NCI-H748 treated with DMSO at 0.1 percent for 48 hours (cell line): ENCODE results near the gene CENPV.
"Not testable (repeated sequence)": the region's sequence is repeated elsewhere in the genome, so short reads cannot be mapped to it uniquely, and the experiment has no call there.

ENCODE experiments used
- DNase-seq: peaks from one replicate; lab custom pipeline; 2025; lab: John Stamatoyannopoulos, UW

Gene CENPV

GRCh38 chr17:16313139-16314090, 39.9 kb downstream of the CENPV start:
- DNase-seq, result no peak

DNA sequence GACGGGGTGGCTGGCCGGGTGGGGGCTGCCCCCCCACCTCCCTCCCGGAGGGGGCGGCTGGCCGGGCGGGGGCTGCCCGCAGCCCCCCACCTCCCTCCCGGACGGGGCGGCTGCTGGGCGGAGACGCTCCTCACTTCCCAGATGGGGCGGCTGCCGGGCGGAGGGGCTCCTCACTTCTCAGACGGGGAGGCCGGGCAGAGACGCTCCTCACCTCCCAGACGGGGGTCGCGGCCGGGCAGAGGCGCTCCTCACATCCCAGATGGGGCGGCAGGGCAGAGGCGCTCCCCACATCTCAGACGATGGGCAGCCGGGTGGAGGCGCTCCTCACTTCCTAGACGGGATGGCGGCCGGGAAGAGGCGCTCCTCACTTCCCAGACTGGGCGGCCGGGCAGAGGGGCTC, 41.2 kb downstream of the CENPV start:
- not testable (repeated sequence) for DNase-seq

GRCh38 chr17:16306211-16306610, 47.1 kb downstream of the CENPV start:
- no peak for DNase-seq

DNA sequence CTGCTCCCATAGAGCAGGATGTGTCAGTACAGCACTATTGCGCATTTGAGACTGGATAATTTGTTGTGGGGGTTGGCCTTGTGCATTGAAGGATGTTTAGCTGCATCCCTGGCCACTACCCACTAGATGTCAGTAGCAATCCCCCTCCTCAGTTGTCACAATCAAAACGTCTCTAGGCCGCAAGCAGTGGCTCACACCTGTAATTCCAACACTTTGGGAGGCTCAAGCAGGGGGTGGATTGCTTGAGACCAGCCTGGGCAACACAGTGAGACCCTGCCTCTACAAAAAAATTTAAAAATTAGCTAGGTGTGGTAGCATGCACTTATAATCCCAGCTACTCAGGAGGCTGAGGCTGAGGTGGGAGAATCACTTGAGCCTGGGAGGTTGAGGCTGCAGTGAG, 48.4 kb downstream of the CENPV start:
- peak; percentile 27 for DNase-seq

- DNase-seq, result no peak
These were observed 50.4 kb downstream of the CENPV start for GRCh38 chr17:16302856-16303255.

GRCh38 chr17:16301963-16302855, 51.1 kb downstream of the CENPV start:
- no peak for DNase-seq

DNA sequence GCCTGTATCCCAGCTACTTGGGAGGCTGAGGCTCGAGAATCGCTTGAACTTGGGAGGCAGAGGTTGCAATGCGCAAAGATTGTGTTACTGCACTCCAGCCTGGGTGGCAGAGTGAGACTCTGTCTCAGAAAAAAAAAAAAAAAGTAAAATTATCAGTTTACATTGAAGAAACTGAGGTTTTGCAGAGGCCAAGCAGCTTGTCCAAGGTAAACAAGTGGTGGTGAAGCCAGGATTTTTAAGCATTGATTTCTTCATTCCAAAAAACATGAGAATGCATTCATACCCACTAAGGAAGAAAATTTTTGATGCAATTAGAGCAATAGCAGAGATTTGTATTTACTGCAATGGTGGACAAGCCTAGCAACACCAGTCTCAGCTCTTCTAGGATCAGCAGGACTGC, 52.7 kb downstream of the CENPV start:
- DNase-seq, result no peak

GRCh38 chr17:16298140-16298662, 55.1 kb downstream of the CENPV start:
- DNase-seq, result no peak

- no peak for DNase-seq
These were observed 55.7 kb downstream of the CENPV start for GRCh38 chr17:16297367-16298139.

DNA sequence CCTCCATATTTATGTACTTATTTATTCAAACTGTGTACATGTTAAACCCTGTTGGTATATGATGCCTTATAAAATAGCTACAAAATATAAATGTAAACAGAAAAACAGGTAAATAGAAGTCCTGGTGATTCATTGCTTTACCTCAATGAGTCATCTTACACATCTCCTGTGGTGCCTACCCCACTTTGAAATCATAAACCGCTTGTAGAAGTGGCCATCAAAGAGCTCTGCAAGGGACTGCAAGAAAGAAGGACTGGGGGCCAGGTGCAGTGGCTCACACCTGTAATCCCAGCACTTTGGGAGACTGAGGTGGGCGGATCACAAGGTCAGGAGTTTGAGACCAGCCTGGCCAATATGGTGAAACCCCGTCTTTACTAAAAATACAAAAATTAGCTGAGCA, 57.2 kb downstream of the CENPV start:
- not testable (repeated sequence) for DNase-seq

- no peak for DNase-seq
These were observed 58.7 kb downstream of the CENPV start for GRCh38 chr17:16294560-16294959.

DNA sequence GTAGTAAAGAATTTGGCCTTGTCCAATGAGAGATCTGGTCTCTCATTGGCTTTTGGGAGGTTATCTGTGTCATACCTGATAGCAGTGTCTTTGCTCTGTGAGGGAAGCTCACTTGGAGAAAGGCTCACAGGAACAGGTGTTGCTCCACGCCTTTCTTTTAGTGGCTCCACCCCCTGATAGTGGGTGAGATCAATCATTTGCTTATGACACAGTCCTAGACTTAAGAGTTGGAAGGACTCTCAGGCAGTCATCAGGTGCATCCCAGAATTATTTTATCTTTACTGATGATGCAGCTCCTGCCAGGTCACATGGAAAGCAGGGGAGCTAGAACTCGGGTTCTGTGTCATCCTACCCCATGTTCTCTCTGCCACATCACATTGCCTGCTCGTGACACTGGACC, 59.3 kb downstream of the CENPV start:
- no peak for DNase-seq
